SK-N-SH (cell line): ENCODE data around the gene SCNN1A. TPM values are rescaled to one million over a fixed set of nuclear protein-coding genes. Genes with fewer than 3 reads are reported as not detected.

ENCODE experiments used
- CTCF ChIA-PET: fragments of 300-600, 350-600 bp; formaldehyde crosslinking; extraction: SDS; loops from one replicate; lab custom pipeline; 2021; lab: Yijun Ruan, JAX
- POLR2A ChIA-PET: fragments of 350-600 bp; sonication (Branson Sonifier 250); formaldehyde crosslinking; extraction: SDS; loops from one replicate; lab custom pipeline; 2020; ENCODE audit warnings: antibody characterized with exemption, inconsistent platforms; lab: Yijun Ruan, JAX
- DNase-seq: peaks from one replicate; pipeline ENCODE4 v3.0.0; 2012
- H2AFZ ChIP-seq: fragments of 200-600 bp; sonication (generic); 2 replicates; pipeline ENCODE4 v1.8.1; 2016; ENCODE audit warnings: antibody characterized with exemption, mild to moderate bottlenecking, low read depth
- H3F3A ChIP-seq: fragments of 200-600 bp; sonication (generic); replicated peaks from 2 replicates; pipeline ENCODE3; 2016; ENCODE audit warnings: antibody characterized with exemption, mild to moderate bottlenecking; ENCODE audit not compliant: insufficient read depth
- H3K27ac ChIP-seq, 2 experiments: fragments of 200-500 bp in 1 of 2; fragments of 200-600 bp in 1 of 2; sonication (Bioruptor generic) in 1 of 2; sonication (generic), shearing (Covaris generic) in 1 of 2; 2 replicates each; pipeline versions ENCODE4 v1.5.1 to v1.6.1; 2014 to 2016; ENCODE audit warnings: low read depth in 2 of 2, inconsistent platforms in 1 of 2, low read length in 1 of 2, mild to moderate bottlenecking in 1 of 2, mixed read lengths in 1 of 2
- H3K27me3 ChIP-seq: fragments of 200-600 bp; sonication (generic), shearing (Covaris generic); 2 replicates; pipeline ENCODE4 v1.6.1; 2016; ENCODE audit warnings: mixed run types; ENCODE audit not compliant: insufficient read depth
- H3K36me3 ChIP-seq, 2 experiments: fragments of 200-500 bp in 1 of 2; fragments of 200-600 bp in 1 of 2; sonication (Bioruptor generic) in 1 of 2; sonication (generic) in 1 of 2; replicated peaks in 1 of 2; 2 replicates each; pipeline versions ENCODE3 to v1.5.1; 2014 to 2016; ENCODE audit warnings: low read length in 1 of 2, mild to moderate bottlenecking in 1 of 2; ENCODE audit not compliant: insufficient read depth in 2 of 2, control insufficient read depth in 1 of 2
- H3K4me1 ChIP-seq, 2 experiments: fragments of 200-500 bp in 1 of 2; fragments of 200-600 bp in 1 of 2; sonication (Bioruptor generic) in 1 of 2; sonication (generic), shearing (Covaris generic) in 1 of 2; 2 replicates each; pipeline versions ENCODE4 v1.5.1 to v1.6.1; 2014 to 2016; ENCODE audit warnings: low read depth in 1 of 2, low read length in 1 of 2, mixed run types in 1 of 2; ENCODE audit not compliant: insufficient read depth in 2 of 2, control insufficient read depth in 1 of 2
- H3K4me2 ChIP-seq: fragments of 200-600 bp; sonication (generic), shearing (Covaris generic); 2 replicates; pipeline ENCODE4 v1.6.1; 2017; ENCODE audit warnings: mixed run types
- H3K4me3 ChIP-seq, 2 experiments: fragments of 200-500 bp in 1 of 2; fragments of 200-600 bp in 1 of 2; sonication (Bioruptor generic) in 1 of 2; sonication (generic), shearing (Covaris generic) in 1 of 2; 2 replicates each; pipeline versions ENCODE4 v1.5.1 to v1.8.1; 2014 to 2016; ENCODE audit warnings: low read depth in 2 of 2, inconsistent platforms in 1 of 2, low read length in 1 of 2, mild to moderate bottlenecking in 1 of 2, mixed read lengths in 1 of 2, moderate library complexity in 1 of 2
- H3K79me2 ChIP-seq: fragments of 200-600 bp; sonication (generic); 2 replicates; pipeline ENCODE4 v1.8.1; 2017; ENCODE audit warnings: mild to moderate bottlenecking; ENCODE audit not compliant: insufficient read depth
- H3K9ac ChIP-seq: fragments of 200-600 bp; sonication (generic); 2 replicates; pipeline ENCODE4 v1.6.1; 2017; ENCODE audit warnings: mixed run types
- H3K9me2 ChIP-seq: fragments of 200-600 bp; sonication (generic); 2 replicates; pipeline ENCODE4 v1.6.1; 2017; ENCODE audit warnings: mixed run types
- H3K9me3 ChIP-seq: fragments of 200-600 bp; sonication (generic); 2 replicates; pipeline ENCODE4 v1.6.1; 2017; ENCODE audit warnings: mixed run types, mild to moderate bottlenecking, moderate library complexity
- H4K20me1 ChIP-seq: fragments of 200-600 bp; sonication (generic); 2 replicates; pipeline ENCODE4 v1.6.1; 2017; ENCODE audit warnings: mild to moderate bottlenecking, mixed run types; ENCODE audit not compliant: insufficient read depth
- NRF1 ChIP-seq: IDR thresholded peaks from 2 replicates; pipeline ENCODE4 v1.6.1; 2012; ENCODE audit warnings: low read depth, mild to moderate bottlenecking, low read length
- POLR2AphosphoS5 ChIP-seq: IDR thresholded peaks from 2 replicates; pipeline ENCODE4 v1.6.1; 2012; ENCODE audit warnings: low read depth, low read length
- RFX5 ChIP-seq: IDR thresholded peaks from 2 replicates; pipeline ENCODE4 v1.6.1; 2012; ENCODE audit warnings: mild to moderate bottlenecking, improper control_type of control experiment, low read length
- TEAD4 ChIP-seq: IDR thresholded peaks from 2 replicates; pipeline ENCODE4 v1.4.0; 2012; ENCODE audit warnings: mild to moderate bottlenecking, borderline replicate concordance; ENCODE audit not compliant: insufficient read depth
- WGBS: methylation state at CpG from one replicate; pipeline ENCODE4 v1.1.6; 2017; ENCODE audit warnings: low lambda C conversion rate; 5-methylcytosine and 5-hydroxymethylcytosine counted together
- polyA plus RNA-seq, 3 experiments: library from polyadenylated mRNA; depleted of rRNA; stranded (reverse); fragments of >200 nt; gene quantifications; 2 replicates each; pipeline ENCODE4 v1.2.3, GENCODE V29; 2012
- TF ChIP-seq, protein P1 (sequence below): IDR thresholded peaks from 2 replicates; pipeline ENCODE4; 2012
- TF ChIP-seq, protein P2 (sequence below): fragments of 200-600 bp; sonication (generic); IDR thresholded peaks from 2 replicates; pipeline ENCODE4 v1.6.1; 2017; ENCODE audit warnings: antibody characterized with exemption, mild to moderate bottlenecking, moderate library complexity
- TF ChIP-seq, protein P3 (sequence below): IDR thresholded peaks from 2 replicates; pipeline ENCODE4 v1.6.1; 2012; ENCODE audit warnings: mild to moderate bottlenecking, low read depth, low read length, moderate library complexity

SCNN1A gene
- polyA plus RNA-seq, 1 of the 3 experiments (the other 2 are of a cell fraction) = 1.6 TPM

DNA sequence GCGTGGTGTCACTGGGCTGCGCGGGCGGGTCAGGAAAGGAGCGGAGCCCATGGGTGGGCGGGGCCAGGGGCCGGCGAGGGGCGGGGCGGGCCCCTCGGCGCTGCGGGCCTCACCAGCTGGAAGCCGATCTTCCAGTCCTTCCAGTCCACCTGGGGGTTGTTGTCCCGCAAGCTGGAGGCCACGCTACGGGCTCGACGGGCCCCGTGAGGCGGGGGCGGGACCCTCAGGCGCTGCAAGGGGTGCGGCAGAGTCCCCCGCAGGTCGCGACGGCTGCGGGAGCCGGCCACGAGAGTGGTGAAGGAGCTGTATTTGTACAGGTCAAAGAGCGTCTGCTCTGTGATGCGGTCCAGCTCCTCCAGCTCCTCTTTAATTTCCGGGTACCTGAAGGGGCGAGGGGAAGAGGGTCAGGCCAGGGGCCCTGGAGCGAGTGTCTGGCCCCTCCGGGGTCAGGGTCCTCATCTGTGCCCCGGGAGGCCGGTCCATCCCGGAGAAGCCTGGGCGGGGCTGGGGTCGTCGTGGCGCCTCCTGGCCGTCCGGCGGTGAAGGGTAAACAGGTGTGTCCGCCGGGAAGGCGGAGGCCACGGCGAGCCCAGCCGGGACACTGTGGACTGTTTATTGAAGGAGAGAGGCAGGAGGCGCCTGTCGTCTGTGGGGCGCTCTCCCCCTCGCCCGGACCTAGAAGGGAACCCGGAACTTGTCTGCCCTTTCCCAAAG is 11.9 kb downstream of the SCNN1A start:
- Histone ChIP-seq H3K79me2 (no peaks in the 10 kb centered on the region), H3K27ac (no peak overlapping the region)
- DNase-seq = peak; percentile 90

DNA sequence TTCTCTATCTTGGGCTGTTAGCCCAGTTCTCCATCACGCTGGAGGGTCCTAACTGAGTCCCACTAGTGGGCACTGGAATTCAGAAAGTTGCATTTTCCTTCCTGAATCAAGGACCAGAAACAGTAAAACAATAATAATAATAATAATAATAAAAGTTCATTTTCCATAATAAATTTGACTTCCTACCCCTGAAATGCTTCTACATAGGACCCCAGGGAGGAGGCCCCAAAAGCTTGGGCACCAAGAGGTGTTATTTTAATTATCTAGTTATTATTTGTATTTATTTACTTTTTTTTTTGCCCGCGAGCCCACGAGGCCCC is 12.4 kb downstream of the SCNN1A start:
- H3K27me3 ChIP-seq = no peaks in the 10 kb centered on the region
- no peak overlapping the region for H3K4me3 ChIP-seq
- no peaks in the 10 kb centered on the region for H3K36me3 ChIP-seq
- H3K9ac ChIP-seq = no peak overlapping the region
- WGBS = 28% methylated on average over 4 of the region's 4 CpGs
- DNase-seq = no peak
- H3K27ac ChIP-seq = no peak overlapping the region
- peaks cover 0 to 7% of the 10 kb centered on the region in 2 experiments; a peak in 1 of 4 replicates for H3K4me1 ChIP-seq
- TF ChIP-seq, protein P1, sequence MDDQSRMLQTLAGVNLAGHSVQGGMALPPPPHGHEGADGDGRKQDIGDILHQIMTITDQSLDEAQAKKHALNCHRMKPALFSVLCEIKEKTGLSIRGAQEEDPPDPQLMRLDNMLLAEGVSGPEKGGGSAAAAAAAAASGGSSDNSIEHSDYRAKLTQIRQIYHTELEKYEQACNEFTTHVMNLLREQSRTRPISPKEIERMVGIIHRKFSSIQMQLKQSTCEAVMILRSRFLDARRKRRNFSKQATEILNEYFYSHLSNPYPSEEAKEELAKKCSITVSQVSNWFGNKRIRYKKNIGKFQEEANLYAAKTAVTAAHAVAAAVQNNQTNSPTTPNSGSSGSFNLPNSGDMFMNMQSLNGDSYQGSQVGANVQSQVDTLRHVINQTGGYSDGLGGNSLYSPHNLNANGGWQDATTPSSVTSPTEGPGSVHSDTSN = no peak
- TF ChIP-seq, protein P2, sequence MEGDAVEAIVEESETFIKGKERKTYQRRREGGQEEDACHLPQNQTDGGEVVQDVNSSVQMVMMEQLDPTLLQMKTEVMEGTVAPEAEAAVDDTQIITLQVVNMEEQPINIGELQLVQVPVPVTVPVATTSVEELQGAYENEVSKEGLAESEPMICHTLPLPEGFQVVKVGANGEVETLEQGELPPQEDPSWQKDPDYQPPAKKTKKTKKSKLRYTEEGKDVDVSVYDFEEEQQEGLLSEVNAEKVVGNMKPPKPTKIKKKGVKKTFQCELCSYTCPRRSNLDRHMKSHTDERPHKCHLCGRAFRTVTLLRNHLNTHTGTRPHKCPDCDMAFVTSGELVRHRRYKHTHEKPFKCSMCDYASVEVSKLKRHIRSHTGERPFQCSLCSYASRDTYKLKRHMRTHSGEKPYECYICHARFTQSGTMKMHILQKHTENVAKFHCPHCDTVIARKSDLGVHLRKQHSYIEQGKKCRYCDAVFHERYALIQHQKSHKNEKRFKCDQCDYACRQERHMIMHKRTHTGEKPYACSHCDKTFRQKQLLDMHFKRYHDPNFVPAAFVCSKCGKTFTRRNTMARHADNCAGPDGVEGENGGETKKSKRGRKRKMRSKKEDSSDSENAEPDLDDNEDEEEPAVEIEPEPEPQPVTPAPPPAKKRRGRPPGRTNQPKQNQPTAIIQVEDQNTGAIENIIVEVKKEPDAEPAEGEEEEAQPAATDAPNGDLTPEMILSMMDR = no peak
- H4K20me1 ChIP-seq = no peaks in the 10 kb centered on the region
- POLR2A ChIA-PET = no interaction called here
- no peaks in the 10 kb centered on the region for H3K9me2 ChIP-seq
- H3K4me2 ChIP-seq = no peak overlapping the region
- H3F3A ChIP-seq = peaks cover 9% of the 10 kb centered on the region
- H3K79me2 ChIP-seq = no peaks in the 10 kb centered on the region
- H3K9me3 ChIP-seq = no peaks in the 10 kb centered on the region
- peak overlapping the region; percentile 89; the same call in 1 of the 2 replicates for H2AFZ ChIP-seq
- CTCF ChIA-PET = interaction anchor here (1.1 kb wide), 1 partner anchor 324 kb away, joined by 3 read pairs; no protein-coding TSS in a partner anchor

More for the DNA sequence above, 11.9 kb downstream of the SCNN1A start:
- CTCF ChIA-PET = interaction anchor here (1.1 kb wide), 1 partner anchor 325 kb away, joined by 3 read pairs; no protein-coding TSS in a partner anchor
- peaks cover 0 to 7% of the 10 kb centered on the region in 2 experiments; a peak in 1 of 4 replicates for H3K4me1 ChIP-seq
- no peaks in the 10 kb centered on the region for H3K36me3 ChIP-seq
- H3K9me3 ChIP-seq = no peaks in the 10 kb centered on the region
- POLR2A ChIA-PET = no interaction called here
- H2AFZ ChIP-seq = peak overlapping the region; percentile 89
- no peak overlapping the region for H3K4me2 ChIP-seq
- H3F3A ChIP-seq = peaks cover 9% of the 10 kb centered on the region
- no peak overlapping the region for H3K9ac ChIP-seq
- no peaks in the 10 kb centered on the region for H3K27me3 ChIP-seq
- 56% methylated on average over 27 of the region's 59 CpGs for WGBS
- TF ChIP-seq RFX5 (no peak), NRF1 (peak; percentile 29; the same call in 1 of the 2 replicates)
- no peaks in the 10 kb centered on the region for H3K9me2 ChIP-seq
- no peaks in the 10 kb centered on the region for H4K20me1 ChIP-seq
- H3K4me3 ChIP-seq = peak overlapping the region in 1 of 2 experiments; percentile 6; a peak in 1 of 4 replicates

DNA sequence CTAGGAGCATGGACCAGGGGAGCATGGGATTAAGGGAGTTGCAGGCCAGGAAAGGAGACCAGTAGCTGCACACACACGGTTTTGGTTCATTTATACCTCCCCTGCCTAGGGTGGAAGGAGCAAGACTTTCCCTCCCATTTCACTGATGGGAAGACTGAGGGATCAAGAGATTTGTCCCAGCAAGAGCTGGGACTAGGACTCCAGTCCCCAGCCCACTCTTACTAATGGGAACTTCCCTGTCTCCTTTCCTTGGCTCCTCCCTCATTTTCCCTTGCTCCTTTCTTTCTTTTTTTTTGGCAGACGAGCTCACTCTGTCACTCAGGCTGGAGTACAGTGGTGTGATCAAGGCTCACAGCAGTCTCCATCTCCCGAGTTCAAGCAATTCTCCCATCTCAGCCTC is 13.0 kb downstream of the SCNN1A start:
- Histone ChIP-seq H3K36me3 (no peaks in the 10 kb centered on the region), H3K4me2 (no peak overlapping the region), H3K27me3 (no peaks in the 10 kb centered on the region), H3K4me1 (peaks cover 0 to 7% of the 10 kb centered on the region in 2 experiments; a peak in 1 of 4 replicates), H3K27ac (no peak overlapping the region; a peak in 1 of 4 replicates), H4K20me1 (no peaks in the 10 kb centered on the region), H3K9ac (no peak overlapping the region), H2AFZ (no peak overlapping the region), H3K9me2 (no peaks in the 10 kb centered on the region), H3K79me2 (no peaks in the 10 kb centered on the region), H3F3A (peaks cover 7% of the 10 kb centered on the region), H3K4me3 (no peak overlapping the region), H3K9me3 (no peaks in the 10 kb centered on the region)
- ChIA-PET POLR2A (no interaction called here), CTCF (interaction anchor here (1.1 kb wide), 1 partner anchor 323 kb away, joined by 3 read pairs; no protein-coding TSS in a partner anchor)
- WGBS = 67% methylated on average over 3 of the region's 3 CpGs
- TF ChIP-seq POLR2AphosphoS5 = no peak
- TF ChIP-seq, protein P3, sequence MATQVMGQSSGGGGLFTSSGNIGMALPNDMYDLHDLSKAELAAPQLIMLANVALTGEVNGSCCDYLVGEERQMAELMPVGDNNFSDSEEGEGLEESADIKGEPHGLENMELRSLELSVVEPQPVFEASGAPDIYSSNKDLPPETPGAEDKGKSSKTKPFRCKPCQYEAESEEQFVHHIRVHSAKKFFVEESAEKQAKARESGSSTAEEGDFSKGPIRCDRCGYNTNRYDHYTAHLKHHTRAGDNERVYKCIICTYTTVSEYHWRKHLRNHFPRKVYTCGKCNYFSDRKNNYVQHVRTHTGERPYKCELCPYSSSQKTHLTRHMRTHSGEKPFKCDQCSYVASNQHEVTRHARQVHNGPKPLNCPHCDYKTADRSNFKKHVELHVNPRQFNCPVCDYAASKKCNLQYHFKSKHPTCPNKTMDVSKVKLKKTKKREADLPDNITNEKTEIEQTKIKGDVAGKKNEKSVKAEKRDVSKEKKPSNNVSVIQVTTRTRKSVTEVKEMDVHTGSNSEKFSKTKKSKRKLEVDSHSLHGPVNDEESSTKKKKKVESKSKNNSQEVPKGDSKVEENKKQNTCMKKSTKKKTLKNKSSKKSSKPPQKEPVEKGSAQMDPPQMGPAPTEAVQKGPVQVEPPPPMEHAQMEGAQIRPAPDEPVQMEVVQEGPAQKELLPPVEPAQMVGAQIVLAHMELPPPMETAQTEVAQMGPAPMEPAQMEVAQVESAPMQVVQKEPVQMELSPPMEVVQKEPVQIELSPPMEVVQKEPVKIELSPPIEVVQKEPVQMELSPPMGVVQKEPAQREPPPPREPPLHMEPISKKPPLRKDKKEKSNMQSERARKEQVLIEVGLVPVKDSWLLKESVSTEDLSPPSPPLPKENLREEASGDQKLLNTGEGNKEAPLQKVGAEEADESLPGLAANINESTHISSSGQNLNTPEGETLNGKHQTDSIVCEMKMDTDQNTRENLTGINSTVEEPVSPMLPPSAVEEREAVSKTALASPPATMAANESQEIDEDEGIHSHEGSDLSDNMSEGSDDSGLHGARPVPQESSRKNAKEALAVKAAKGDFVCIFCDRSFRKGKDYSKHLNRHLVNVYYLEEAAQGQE = no peak
- TF ChIP-seq TEAD4 = no peak
- no peak for DNase-seq
